Cerebellar nuclear complex (tissue), 1 donor: Measurements from ENCODE around the gene GALR2.
"Not testable (repeated sequence)": the region's sequence is repeated elsewhere in the genome, so short reads cannot be mapped to it uniquely, and the experiment has no call there.

Source experiments
- DNase-seq, 2 experiments: peaks; one replicate each; lab custom pipeline; 2025; lab: John Stamatoyannopoulos, UW

Gene GALR2

GRCh38 chr17:76050538-76051467 is 23.8 kb upstream of the GALR2 start:
- no peak for DNase-seq

- DNase-seq = no peak
These were observed 23.0 kb upstream of the GALR2 start for GRCh38 chr17:76051561-76051960.

- DNase-seq = no peak
These were observed 21.1 kb upstream of the GALR2 start for GRCh38 chr17:76053246-76054111.

GRCh38 chr17:76054112-76054476 is 20.5 kb upstream of the GALR2 start:
- DNase-seq = no peak

GRCh38 chr17:76056882-76057281 is 17.7 kb upstream of the GALR2 start:
- no peak for DNase-seq

- DNase-seq = not testable (repeated sequence)
These were observed 16.3 kb upstream of the GALR2 start for GRCh38 chr17:76058264-76058663.

- DNase-seq = no peak
These were observed 10.6 kb upstream of the GALR2 start for GRCh38 chr17:76063875-76064546.

- no peak for DNase-seq
These were observed 8.8 kb upstream of the GALR2 start for GRCh38 chr17:76065775-76066174.

GRCh38 chr17:76071531-76072147 is 2.9 kb upstream of the GALR2 start:
- no peak for DNase-seq

GRCh38 chr17:76072148-76072858 is 2.3 kb upstream of the GALR2 start, which contains the start of gene SRP68:
Gene SRP68 (minus strand): TSS chr17:76072517. CDS start chr17:76072491, 26 bp downstream.
- DNase-seq = peak; percentile 72 to 74

GRCh38 chr17:76075364-76076145 is 974 bp downstream of the GALR2 start:
- no peak for DNase-seq

GRCh38 chr17:76076146-76076764 is 1.7 kb downstream of the GALR2 start:
- no peak for DNase-seq

GRCh38 chr17:76076765-76077583 is 2.4 kb downstream of the GALR2 start:
- DNase-seq = no peak

GRCh38 chr17:76077584-76078110 is 3.1 kb downstream of the GALR2 start:
- DNase-seq = no peak

GRCh38 chr17:76078370-76078769 is 3.8 kb downstream of the GALR2 start:
- DNase-seq = not testable (repeated sequence)

- DNase-seq = no peak
These were observed 4.4 kb downstream of the GALR2 start, which contains the start of gene ZACN for GRCh38 chr17:76078860-76079534. Gene ZACN (plus strand): TSS chr17:76079182. CDS start chr17:76079265, 83 bp downstream.

GRCh38 chr17:76079535-76079955 is 5.0 kb downstream of the GALR2 start:
- no peak for DNase-seq
